ENCODE measurements around the gene COL16A1. TPM values are rescaled to one million over a fixed set of nuclear protein-coding genes. Genes with fewer than 3 reads are reported as not detected.

The COL16A1 gene
- total RNA-seq, 1 experiment from 2014 or later = 0.50 TPM

GRCh38 chr1:31746687-31747086 is 42.9 kb upstream of the COL16A1 start:
- DNase-seq = no peak
- intact Hi-C loops (cut with micrococcal nuclease; ENCODE audit: unreplicated experiment) = no loop called here
- Histone ChIP-seq H3K36me3 (ENCODE audit: control insufficient read depth, insufficient read depth, low read length) (no peaks in the 10 kb centered on the region), H3K4me3 (ENCODE audit: low read depth, low read length) (no peak overlapping the region), H3K9me3 (no peaks in the 10 kb centered on the region), H3K4me1 (peaks cover 5% of the 10 kb centered on the region), H3K27me3 (replicated peaks; ENCODE audit: control insufficient read depth, insufficient read depth, low read length) (no peaks in the 10 kb centered on the region)
- Mint-ChIP-seq H3K36me3 (ENCODE audit: insufficient read depth, unreplicated experiment) (no peaks in the 10 kb centered on the region), H3K27me3 (ENCODE audit: insufficient read depth, unreplicated experiment) (peaks cover under 1% of the 10 kb centered on the region), H3K27ac (ENCODE audit: unreplicated experiment) (no peak overlapping the region), H3K4me1 (ENCODE audit: low read depth, unreplicated experiment) (peaks cover 14% of the 10 kb centered on the region), H3K4me3 (ENCODE audit: unreplicated experiment) (no peak overlapping the region), H3K9me3 (ENCODE audit: unreplicated experiment) (no peaks in the 10 kb centered on the region)
- ChIA-PET POLR2A (no interaction called here), CTCF (interaction anchor here (0.5 to 1.4 kb wide), 2 partner anchors 12 to 37 kb away, joined by 6 read pairs; no protein-coding TSS in a partner anchor)
- no TSS peak for BruUV-seq (replicated peaks)
- no peak for TF ChIP-seq CTCF (IDR thresholded peaks at IDR 0.05; ENCODE audit: insufficient read depth in 1 of 2, low read depth in 1 of 2, low read length in 1 of 2, severe bottlenecking in 1 of 2, unreplicated experiment in 1 of 2)

- intact Hi-C loops (cut with micrococcal nuclease; ENCODE audit: unreplicated experiment) = loop anchor here (2.0 kb wide), 1 partner anchor 81 kb away; no protein-coding TSS in a partner anchor
- Mint-ChIP-seq H3K27ac (ENCODE audit: unreplicated experiment) (no peak overlapping the region), H3K36me3 (ENCODE audit: insufficient read depth, unreplicated experiment) (no peaks in the 10 kb centered on the region), H3K4me1 (ENCODE audit: low read depth, unreplicated experiment) (peaks cover 14% of the 10 kb centered on the region), H3K4me3 (ENCODE audit: unreplicated experiment) (no peak overlapping the region), H3K27me3 (ENCODE audit: insufficient read depth, unreplicated experiment) (no peaks in the 10 kb centered on the region), H3K9me3 (ENCODE audit: unreplicated experiment) (no peaks in the 10 kb centered on the region)
- H3K36me3 ChIP-seq (ENCODE audit: control insufficient read depth, insufficient read depth, low read length) = no peaks in the 10 kb centered on the region
- no peak overlapping the region for H3K4me3 ChIP-seq (ENCODE audit: low read depth, low read length)
- BruUV-seq (replicated peaks) = no TSS peak
- DNase-seq = no peak
- ChIA-PET POLR2A (no interaction called here), CTCF (interaction anchor here (0.5 to 1.6 kb wide), 11 partner anchors 11 to 85 kb away, joined by 3 to 16 read pairs (median 6); no protein-coding TSS in a partner anchor)
- peaks cover 5% of the 10 kb centered on the region for H3K4me1 ChIP-seq
- no peak for TF ChIP-seq CTCF (IDR thresholded peaks at IDR 0.05; ENCODE audit: insufficient read depth in 1 of 2, low read depth in 1 of 2, low read length in 1 of 2, severe bottlenecking in 1 of 2, unreplicated experiment in 1 of 2)
- no peaks in the 10 kb centered on the region for H3K9me3 ChIP-seq
- H3K27me3 ChIP-seq (replicated peaks; ENCODE audit: control insufficient read depth, insufficient read depth, low read length) = no peaks in the 10 kb centered on the region
These were observed 42.3 kb upstream of the COL16A1 start for GRCh38 chr1:31745946-31746670.

GRCh38 chr1:31745096-31745945 is 41.5 kb upstream of the COL16A1 start:
- no peaks in the 10 kb centered on the region for H3K9me3 Mint-ChIP-seq (ENCODE audit: unreplicated experiment)
- Histone ChIP-seq H3K4me3 (ENCODE audit: low read depth, low read length) (no peak overlapping the region), H3K27me3 (replicated peaks; ENCODE audit: control insufficient read depth, insufficient read depth, low read length) (no peaks in the 10 kb centered on the region), H3K4me1 (peaks cover 5% of the 10 kb centered on the region), H3K9me3 (no peaks in the 10 kb centered on the region), H3K36me3 (ENCODE audit: control insufficient read depth, insufficient read depth, low read length) (no peaks in the 10 kb centered on the region)
- no peaks in the 10 kb centered on the region for H3K27me3 Mint-ChIP-seq (ENCODE audit: insufficient read depth, unreplicated experiment)
- intact Hi-C loops (cut with micrococcal nuclease; ENCODE audit: unreplicated experiment) = loop anchor here (2.0 kb wide), 1 partner anchor 81 kb away; no protein-coding TSS in a partner anchor
- H3K36me3 Mint-ChIP-seq (ENCODE audit: insufficient read depth, unreplicated experiment) = no peaks in the 10 kb centered on the region
- CTCF ChIA-PET = interaction anchor here (0.6 to 1.6 kb wide), 13 partner anchors 10 to 258 kb away, joined by 3 to 16 read pairs (median 5); no protein-coding TSS in a partner anchor
- no peak overlapping the region for H3K27ac Mint-ChIP-seq (ENCODE audit: unreplicated experiment)
- DNase-seq = peak; percentile 52 to 60
- peak; percentile 40 to 45 for TF ChIP-seq CTCF (IDR thresholded peaks at IDR 0.05; ENCODE audit: insufficient read depth in 1 of 2, low read depth in 1 of 2, low read length in 1 of 2, severe bottlenecking in 1 of 2, unreplicated experiment in 1 of 2)
- H3K4me3 Mint-ChIP-seq (ENCODE audit: unreplicated experiment) = no peak overlapping the region
- peaks cover 14% of the 10 kb centered on the region for H3K4me1 Mint-ChIP-seq (ENCODE audit: low read depth, unreplicated experiment)
- POLR2A ChIA-PET = no interaction called here
- BruUV-seq (replicated peaks) = no TSS peak

Measured in Caco-2 (cell line).